Stimulated activated CD8-positive, alpha-beta memory T cell treated with anti-CD3 and anti-CD28 coated beads, Interleukin-2, amount 100 ng/mL, for 48 hours (primary cell): ENCODE results near the gene UBAP2L.
"Not testable (repeated sequence)": the region's sequence is repeated elsewhere in the genome, so short reads cannot be mapped to it uniquely, and the experiment has no call there.

Experiments
- DNase-seq, 2 donors: peaks; one replicate each; pipeline ENCODE4 v3.0.0-alpha.2; 2020; ENCODE audit warnings: low read depth in 2 of 2

The UBAP2L gene

GRCh38 chr1:154312229-154313065, 91.7 kb downstream of the UBAP2L start:
- DNase-seq: not testable (repeated sequence)

GRCh38 chr1:154313066-154313356, 92.3 kb downstream of the UBAP2L start:
- DNase-seq: no peak

- not testable (repeated sequence) for DNase-seq
Measured at GRCh38 chr1:154314226-154314625, 93.5 kb downstream of the UBAP2L start.

GRCh38 chr1:154316704-154317103, 95.9 kb downstream of the UBAP2L start:
- no peak for DNase-seq

GRCh38 chr1:154318386-154318785, 97.6 kb downstream of the UBAP2L start:
- DNase-seq: no peak
